ENCODE results near the gene NDUFB8. TPM values are rescaled to one million over a fixed set of nuclear protein-coding genes. Genes with fewer than 3 reads are reported as not detected.
A peak's percentile ranks its signal among the peaks of the same experiment; 100 is the strongest.

NDUFB8 gene
- polyA plus RNA-seq, 3 donors from 2014 or later = 419 to 713 (median 668) TPM

DNA sequence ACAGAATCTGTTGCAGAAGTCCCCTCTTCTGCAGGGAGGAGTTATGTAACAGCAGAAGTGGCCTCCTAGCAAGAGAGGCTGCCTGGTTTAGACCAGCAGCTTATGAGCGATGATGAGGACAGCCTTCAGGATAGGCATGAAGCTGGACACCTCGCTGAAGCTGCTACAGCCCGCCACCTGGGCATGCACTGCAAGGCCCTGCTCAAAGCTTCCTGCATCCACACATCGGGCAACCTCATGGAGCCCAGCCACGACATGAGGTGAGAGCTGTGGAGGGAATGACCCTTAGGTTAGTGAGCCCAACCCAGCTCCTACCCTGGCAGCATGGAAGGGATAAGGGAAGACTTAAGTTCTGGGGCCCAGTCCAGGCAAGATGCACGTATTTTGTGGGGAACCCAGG lies 42.1 kb downstream of the NDUFB8 start:
- Mint-ChIP-seq H3K4me3 (no peak overlapping the region), H3K27me3 (ENCODE audit: low read depth in 3 of 3) (peaks cover 2 to 6% (median 5%) of the 10 kb centered on the region in 3 donors), H3K9me3 (no peaks in the 10 kb centered on the region), H3K36me3 (peaks cover 14 to 52% (median 36%) of the 10 kb centered on the region in 3 donors), H3K4me1 (peaks cover 5 to 12% of the 10 kb centered on the region in 2 donors), H3K27ac (no peak overlapping the region)
- DNase-seq = no peak

- Mint-ChIP-seq H3K36me3 (peaks cover 14 to 47% (median 32%) of the 10 kb centered on the region in 3 donors), H3K4me3 (no peak overlapping the region), H3K9me3 (no peaks in the 10 kb centered on the region), H3K27ac (no peak overlapping the region), H3K4me1 (peaks cover 14 to 25% of the 10 kb centered on the region in 2 donors), H3K27me3 (ENCODE audit: low read depth in 3 of 3) (peaks cover 5 to 9% (median 8%) of the 10 kb centered on the region in 3 donors)
- DNase-seq = no peak
Measured at GRCh38 chr10:100485801-100486495, 43.7 kb downstream of the NDUFB8 start.

GRCh38 chr10:100485366-100485765 lies 44.3 kb downstream of the NDUFB8 start:
- H3K27ac Mint-ChIP-seq = no peak overlapping the region
- peaks cover 5 to 14% (median 9%) of the 10 kb centered on the region in 3 donors for H3K27me3 Mint-ChIP-seq (ENCODE audit: low read depth in 3 of 3)
- no peaks in the 10 kb centered on the region for H3K9me3 Mint-ChIP-seq
- H3K4me3 Mint-ChIP-seq = no peak overlapping the region
- H3K4me1 Mint-ChIP-seq = peaks cover 14 to 25% of the 10 kb centered on the region in 2 donors
- peaks cover 14 to 47% (median 32%) of the 10 kb centered on the region in 3 donors for H3K36me3 Mint-ChIP-seq
- no peak for DNase-seq

GRCh38 chr10:100483876-100484666 lies 45.6 kb downstream of the NDUFB8 start:
- no peak overlapping the region for H3K27ac Mint-ChIP-seq
- no peak for DNase-seq
- H3K9me3 Mint-ChIP-seq = no peaks in the 10 kb centered on the region
- H3K4me1 Mint-ChIP-seq = peaks cover 14 to 25% of the 10 kb centered on the region in 2 donors
- peaks cover 7 to 36% (median 23%) of the 10 kb centered on the region in 3 donors for H3K36me3 Mint-ChIP-seq
- peaks cover 5 to 23% (median 11%) of the 10 kb centered on the region in 3 donors for H3K27me3 Mint-ChIP-seq (ENCODE audit: low read depth in 3 of 3)
- peak overlapping the region in 3 of 5 donors; percentile 16 to 60 (median 54) for H3K4me3 Mint-ChIP-seq

DNA sequence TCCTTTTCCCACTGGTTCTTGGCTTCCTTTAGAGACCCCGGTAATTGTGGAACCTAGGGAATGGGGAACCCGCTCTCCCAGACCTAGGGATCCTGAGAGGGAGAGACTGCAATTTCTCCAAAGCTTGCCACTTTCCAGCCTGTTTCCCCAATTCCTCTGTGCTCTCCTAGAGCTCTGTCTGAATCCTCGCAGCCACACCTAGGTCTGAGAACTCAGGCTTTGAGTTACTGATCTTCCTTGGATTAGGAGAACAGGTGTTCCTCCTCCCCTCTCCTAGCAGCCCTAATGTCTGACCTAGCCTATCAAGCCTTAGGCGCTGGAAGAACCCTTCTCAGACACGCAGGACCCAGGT lies 46.9 kb downstream of the NDUFB8 start:
- peaks cover 5 to 23% (median 13%) of the 10 kb centered on the region in 3 donors for H3K27me3 Mint-ChIP-seq (ENCODE audit: low read depth in 3 of 3)
- H3K4me1 Mint-ChIP-seq = peaks cover 14 to 25% of the 10 kb centered on the region in 2 donors
- H3K36me3 Mint-ChIP-seq = peaks cover 4 to 30% (median 23%) of the 10 kb centered on the region in 3 donors
- H3K27ac Mint-ChIP-seq = no peak overlapping the region
- DNase-seq = no peak
- H3K4me3 Mint-ChIP-seq = peak overlapping the region; percentile 72 to 89 (median 84)
- no peaks in the 10 kb centered on the region for H3K9me3 Mint-ChIP-seq

GRCh38 chr10:100482181-100482833 lies 47.4 kb downstream of the NDUFB8 start:
- peak; percentile 64 to 67 (median 65) for DNase-seq
- peaks cover 4 to 27% (median 22%) of the 10 kb centered on the region in 3 donors for H3K36me3 Mint-ChIP-seq
- H3K9me3 Mint-ChIP-seq = no peaks in the 10 kb centered on the region
- H3K27me3 Mint-ChIP-seq (ENCODE audit: low read depth in 3 of 3) = peaks cover 5 to 23% (median 13%) of the 10 kb centered on the region in 3 donors
- peak overlapping the region; percentile 72 to 89 (median 84) for H3K4me3 Mint-ChIP-seq
- H3K4me1 Mint-ChIP-seq = peaks cover 14 to 25% of the 10 kb centered on the region in 2 donors
- H3K27ac Mint-ChIP-seq = no peak overlapping the region

GRCh38 chr10:100481462-100482081 lies 48.1 kb downstream of the NDUFB8 start:
- Mint-ChIP-seq H3K4me1 (peaks cover 14 to 25% of the 10 kb centered on the region in 2 donors), H3K27ac (no peak overlapping the region), H3K4me3 (peak overlapping the region; percentile 72 to 89 (median 84)), H3K36me3 (peaks cover 0 to 20% (median 16%) of the 10 kb centered on the region in 3 donors), H3K9me3 (no peaks in the 10 kb centered on the region), H3K27me3 (ENCODE audit: low read depth in 3 of 3) (peaks cover 5 to 23% (median 13%) of the 10 kb centered on the region in 3 donors)
- DNase-seq = peak; percentile 88 to 90 (median 90)

DNA sequence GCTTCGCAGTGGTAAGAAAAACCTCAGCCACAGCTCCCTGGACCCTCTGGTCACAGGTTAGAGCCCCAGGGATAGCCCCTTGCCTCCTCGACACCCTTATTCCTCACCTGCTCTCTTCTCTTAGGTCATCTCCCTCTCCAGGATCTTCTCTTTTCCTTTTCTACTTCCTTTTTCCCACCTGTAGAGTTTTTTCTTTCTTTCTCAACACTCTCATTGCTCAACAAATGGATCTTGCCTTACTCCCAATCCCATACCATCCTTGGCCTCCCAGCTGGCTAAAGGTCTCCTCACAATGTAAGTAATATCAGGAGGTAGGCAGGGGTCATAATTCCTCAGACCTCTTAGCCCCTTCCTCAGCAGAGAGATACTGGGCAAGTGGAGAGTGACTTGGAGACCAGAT lies 49.7 kb downstream of the NDUFB8 start:
- Mint-ChIP-seq H3K9me3 (no peaks in the 10 kb centered on the region), H3K27me3 (ENCODE audit: low read depth in 3 of 3) (peaks cover 5 to 23% (median 11%) of the 10 kb centered on the region in 3 donors), H3K4me3 (no peak overlapping the region), H3K36me3 (peaks cover 0 to 6% (median 4%) of the 10 kb centered on the region in 3 donors), H3K27ac (no peak overlapping the region), H3K4me1 (peaks cover 14 to 25% of the 10 kb centered on the region in 2 donors)
- no peak for DNase-seq

GRCh38 chr10:100479037-100479436 lies 50.6 kb downstream of the NDUFB8 start:
- no peak overlapping the region for H3K27ac Mint-ChIP-seq
- H3K27me3 Mint-ChIP-seq (ENCODE audit: low read depth in 3 of 3) = peaks cover 5 to 23% (median 11%) of the 10 kb centered on the region in 3 donors
- H3K9me3 Mint-ChIP-seq = no peaks in the 10 kb centered on the region

DNA sequence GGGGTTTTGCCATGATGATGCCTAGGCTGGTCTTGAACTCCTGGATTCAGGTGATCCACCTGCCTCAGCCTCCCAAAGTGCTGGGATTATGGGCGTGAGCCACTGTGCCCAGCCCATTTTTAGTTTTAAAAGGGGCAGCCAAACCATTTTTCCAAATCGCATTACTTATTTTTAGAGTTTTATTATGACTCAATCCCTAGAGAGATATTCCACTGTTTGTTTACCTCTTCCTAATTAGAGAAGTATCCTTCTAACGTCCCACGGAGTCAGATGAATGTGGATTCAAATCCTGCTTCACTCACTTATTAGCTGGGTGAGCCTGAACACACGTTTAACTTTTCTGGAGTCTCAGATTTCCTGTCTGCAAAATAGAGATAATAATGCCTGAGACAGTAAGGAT lies 51.7 kb downstream of the NDUFB8 start:
- H3K27ac Mint-ChIP-seq = no peak overlapping the region
- peaks cover 12 to 17% of the 10 kb centered on the region in 2 donors for H3K4me1 Mint-ChIP-seq
- no peak overlapping the region for H3K4me3 Mint-ChIP-seq
- H3K36me3 Mint-ChIP-seq = no peaks in the 10 kb centered on the region
- DNase-seq = no peak
- no peaks in the 10 kb centered on the region for H3K9me3 Mint-ChIP-seq
- peaks cover 4 to 18% (median 9%) of the 10 kb centered on the region in 3 donors for H3K27me3 Mint-ChIP-seq (ENCODE audit: low read depth in 3 of 3)

More at GRCh38 chr10:100479037-100479436, 50.6 kb downstream of the NDUFB8 start:
- no peak overlapping the region for H3K4me3 Mint-ChIP-seq
- DNase-seq = no peak
- peaks cover 14 to 25% of the 10 kb centered on the region in 2 donors for H3K4me1 Mint-ChIP-seq
- H3K36me3 Mint-ChIP-seq = no peaks in the 10 kb centered on the region

Other genes starting within 250 kb of the NDUFB8 start
- gene BLOC1S2, start 243.2 kb downstream of the NDUFB8 start, polyA plus RNA-seq = 10 to 100 TPM; 67.3 to 79.8 (median 79.8) TPM
- not detected for gene PKD2L1, start 199.6 kb downstream of the NDUFB8 start, polyA plus RNA-seq
- 1 to 10 TPM; 3.8 to 5.5 (median 4.5) TPM for gene SCD, start 182.6 kb downstream of the NDUFB8 start, polyA plus RNA-seq
- gene WNT8B, start 66.9 kb downstream of the NDUFB8 start, polyA plus RNA-seq = not detected
- under 1 TPM in 2 of 3 donors, not detected in 1; 0.18 to 0.57 TPM for gene SEC31B, start 10.0 kb downstream of the NDUFB8 start, polyA plus RNA-seq
- 10 to 100 TPM; 26.0 to 41.2 (median 33.3) TPM for gene HIF1AN, start 6.1 kb upstream of the NDUFB8 start, polyA plus RNA-seq
- not detected for gene PAX2, start 215.7 kb upstream of the NDUFB8 start, polyA plus RNA-seq